Tibial nerve (tissue), 4 donors: ENCODE data around the gene NUP98. TPM values are rescaled to one million over a fixed set of nuclear protein-coding genes. Genes with fewer than 3 reads are reported as not detected.

Source experiments
- DNase-seq, 2 donors: peaks; one replicate each; pipeline ENCODE4 v3.0.0-alpha.2; 2019; ENCODE audit warnings: low spot score in 2 of 2
- H3K27ac ChIP-seq, 4 donors: fragments of 200-600 bp; sonication (generic) in 3 of 4; one replicate each; pipeline ENCODE4 v1.5.1; 2017 to 2019; ENCODE audit warnings: mild to moderate bottlenecking in 1 of 4
- H3K27me3 ChIP-seq, 2 donors: fragments of 200-600 bp; sonication (generic) in 1 of 2; one replicate each; pipeline versions ENCODE4 v1.5.1 to v1.6.0; 2017 to 2019
- H3K36me3 ChIP-seq, 3 donors: fragments of 200-600 bp; sonication (generic); one replicate each; pipeline ENCODE4 v1.5.1; 2018 to 2019
- H3K4me1 ChIP-seq, 4 donors: fragments of 200-600 bp; sonication (generic) in 3 of 4; one replicate each; pipeline ENCODE4 v1.5.1; 2017 to 2019
- H3K4me3 ChIP-seq, 4 donors: fragments of 200-600 bp; sonication (generic) in 3 of 4; one replicate each; pipeline ENCODE4 v1.5.1; 2017 to 2019; ENCODE audit warnings: mild to moderate bottlenecking in 1 of 4, moderate library complexity in 1 of 4
- H3K9me3 ChIP-seq, 4 donors: fragments of 200-600 bp; sonication (generic) in 3 of 4; one replicate each; pipeline ENCODE4 v1.5.1; 2017 to 2019
- EP300 ChIP-seq, 2 donors: sonication (generic); formaldehyde crosslinking; IDR thresholded peaks; one replicate each; pipeline ENCODE4 v1.6.1; 2017; ENCODE audit warnings: antibody characterized with exemption in 2 of 2, mild to moderate bottlenecking in 1 of 2
- POLR2A ChIP-seq, 2 donors: fragments of 450-650 bp; IDR thresholded peaks; one replicate each; pipeline ENCODE4 v1.6.1; 2017; ENCODE audit warnings: antibody characterized with exemption in 2 of 2, mild to moderate bottlenecking in 2 of 2, moderate library complexity in 2 of 2
- WGBS, 2 donors: methylation state at CpG; one replicate each; pipeline ENCODE4 v1.1.5; 2018; 5-methylcytosine and 5-hydroxymethylcytosine counted together
- total RNA-seq, 4 donors: library from RNA; depleted of rRNA; stranded (reverse); fragments of >200 nt; gene quantifications; one replicate each; pipeline ENCODE4 v1.1.0, GENCODE V29; 2016
- TF ChIP-seq, protein P1 (sequence below), 5 experiments: fragments of 200-600 bp in 3 of 5; fragments of 450-650 bp in 2 of 5; sonication (generic) in 3 of 5; IDR thresholded peaks; one replicate each; pipeline ENCODE4 v1.5.1; 2016 to 2019; ENCODE audit warnings: antibody characterized with exemption in 5 of 5, mild to moderate bottlenecking in 3 of 5, moderate library complexity in 2 of 5

NUP98 gene
- total RNA-seq, 4 donors from 2014 or later: 75.3 to 193 (median 115) TPM

DNA sequence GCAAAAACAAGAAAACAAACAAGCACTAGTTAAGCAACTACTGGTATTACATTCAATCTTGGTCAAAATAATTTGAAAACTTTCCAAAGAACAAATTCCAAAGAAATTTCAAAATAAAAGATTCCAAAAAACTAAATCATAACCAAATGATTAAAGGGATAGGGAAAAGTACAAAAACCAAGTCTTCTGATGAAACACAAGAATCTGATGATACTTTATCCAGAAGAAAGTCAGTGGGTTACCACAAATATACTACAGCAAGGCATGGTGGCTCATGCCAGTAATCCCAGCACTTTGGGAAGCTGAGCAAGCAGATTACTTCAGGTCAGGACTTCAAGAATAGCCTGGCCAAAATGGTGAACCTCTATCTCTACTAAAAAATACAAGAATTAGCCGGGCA, 59.1 kb downstream of the NUP98 start:
- Histone ChIP-seq H3K27ac (peak overlapping the region in 1 of 4 donors; percentile 23), H3K4me3 (no peak overlapping the region), H3K9me3 (no peaks in the 10 kb centered on the region), H3K27me3 (no peaks in the 10 kb centered on the region), H3K36me3 (peaks cover 0 to 78% (median 3%) of the 10 kb centered on the region in 3 donors), H3K4me1 (peaks cover 0 to 16% (median 0%) of the 10 kb centered on the region in 4 donors)
- TF ChIP-seq EP300 (IDR thresholded peaks at IDR 0.05) (no peak), POLR2A (IDR thresholded peaks at IDR 0.05) (no peak)
- TF ChIP-seq, protein P1, sequence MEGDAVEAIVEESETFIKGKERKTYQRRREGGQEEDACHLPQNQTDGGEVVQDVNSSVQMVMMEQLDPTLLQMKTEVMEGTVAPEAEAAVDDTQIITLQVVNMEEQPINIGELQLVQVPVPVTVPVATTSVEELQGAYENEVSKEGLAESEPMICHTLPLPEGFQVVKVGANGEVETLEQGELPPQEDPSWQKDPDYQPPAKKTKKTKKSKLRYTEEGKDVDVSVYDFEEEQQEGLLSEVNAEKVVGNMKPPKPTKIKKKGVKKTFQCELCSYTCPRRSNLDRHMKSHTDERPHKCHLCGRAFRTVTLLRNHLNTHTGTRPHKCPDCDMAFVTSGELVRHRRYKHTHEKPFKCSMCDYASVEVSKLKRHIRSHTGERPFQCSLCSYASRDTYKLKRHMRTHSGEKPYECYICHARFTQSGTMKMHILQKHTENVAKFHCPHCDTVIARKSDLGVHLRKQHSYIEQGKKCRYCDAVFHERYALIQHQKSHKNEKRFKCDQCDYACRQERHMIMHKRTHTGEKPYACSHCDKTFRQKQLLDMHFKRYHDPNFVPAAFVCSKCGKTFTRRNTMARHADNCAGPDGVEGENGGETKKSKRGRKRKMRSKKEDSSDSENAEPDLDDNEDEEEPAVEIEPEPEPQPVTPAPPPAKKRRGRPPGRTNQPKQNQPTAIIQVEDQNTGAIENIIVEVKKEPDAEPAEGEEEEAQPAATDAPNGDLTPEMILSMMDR (IDR thresholded peaks at IDR 0.05): no peak
- WGBS, 2 donors: 92 to 100% methylated on average over 1 of the region's 1 CpG
- DNase-seq: no peak

DNA sequence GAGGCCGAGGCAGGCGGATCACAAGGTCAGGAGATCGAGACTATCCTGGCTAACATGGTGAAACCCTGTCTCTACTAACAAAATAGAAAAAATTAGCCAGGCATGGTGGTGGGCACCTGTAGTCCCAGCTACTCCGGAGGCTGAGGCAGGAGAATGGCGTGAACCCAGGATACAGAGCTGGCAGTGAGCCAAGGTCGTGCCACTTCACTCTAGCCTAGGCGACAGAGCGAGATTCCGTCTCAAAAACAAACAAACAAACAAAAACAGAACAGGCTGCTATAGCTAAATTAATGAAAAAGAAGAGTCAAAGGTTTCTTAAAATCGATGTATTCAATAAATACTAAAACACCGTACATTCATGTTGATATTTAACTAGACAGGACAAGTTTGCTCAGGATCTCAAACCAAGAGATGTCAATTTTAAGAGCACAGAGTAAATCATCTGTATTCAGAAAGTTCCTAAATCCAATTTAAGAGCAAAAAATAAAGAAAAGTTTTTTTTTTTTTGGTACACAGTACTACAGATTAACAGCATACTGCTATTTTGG, 59.9 kb downstream of the NUP98 start:
- peaks cover 0 to 23% (median 0%) of the 10 kb centered on the region in 4 donors for H3K4me1 ChIP-seq
- DNase-seq: no peak
- H3K4me3 ChIP-seq: no peak overlapping the region
- 64 to 70% methylated on average over 11 of the region's 11 CpGs for WGBS, 2 donors
- TF ChIP-seq EP300 (IDR thresholded peaks at IDR 0.05) (no peak), POLR2A (IDR thresholded peaks at IDR 0.05) (no peak)
- TF ChIP-seq, protein P1 (IDR thresholded peaks at IDR 0.05): no peak
- peaks cover 0 to 74% (median 0%) of the 10 kb centered on the region in 3 donors for H3K36me3 ChIP-seq
- no peaks in the 10 kb centered on the region for H3K27me3 ChIP-seq
- peak overlapping the region in 1 of 4 donors; percentile 43 for H3K27ac ChIP-seq
- H3K9me3 ChIP-seq: no peaks in the 10 kb centered on the region

DNA sequence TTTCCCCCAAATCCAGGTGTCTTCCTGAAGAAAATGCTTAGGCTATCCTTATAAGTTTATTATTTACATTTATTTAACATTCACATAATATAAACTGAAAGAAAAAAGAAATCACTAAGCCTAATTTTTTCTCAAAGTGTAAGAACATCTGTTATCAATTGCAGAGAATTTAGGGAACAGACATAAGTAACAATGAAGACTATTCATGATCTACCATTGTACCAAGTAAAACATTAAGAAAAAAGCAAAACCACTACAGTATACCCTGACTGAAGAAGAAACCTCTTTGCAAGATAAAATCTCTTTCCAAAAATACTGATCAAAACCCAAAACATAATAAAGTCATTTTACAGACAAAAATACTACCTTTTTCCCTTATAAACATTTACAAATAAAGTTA, 60.5 kb downstream of the NUP98 start:
- no peak for DNase-seq
- no peaks in the 10 kb centered on the region for H3K9me3 ChIP-seq
- H3K27ac ChIP-seq: peak overlapping the region in 1 of 4 donors; percentile 43
- TF ChIP-seq, protein P1 (IDR thresholded peaks at IDR 0.05): no peak
- TF ChIP-seq EP300 (IDR thresholded peaks at IDR 0.05): no peak
- TF ChIP-seq POLR2A (IDR thresholded peaks at IDR 0.05): no peak
- H3K4me3 ChIP-seq: no peak overlapping the region
- no peaks in the 10 kb centered on the region for H3K27me3 ChIP-seq
- H3K4me1 ChIP-seq: peaks cover 0 to 30% (median 0%) of the 10 kb centered on the region in 4 donors
- peaks cover 0 to 70% (median 0%) of the 10 kb centered on the region in 3 donors for H3K36me3 ChIP-seq

DNA sequence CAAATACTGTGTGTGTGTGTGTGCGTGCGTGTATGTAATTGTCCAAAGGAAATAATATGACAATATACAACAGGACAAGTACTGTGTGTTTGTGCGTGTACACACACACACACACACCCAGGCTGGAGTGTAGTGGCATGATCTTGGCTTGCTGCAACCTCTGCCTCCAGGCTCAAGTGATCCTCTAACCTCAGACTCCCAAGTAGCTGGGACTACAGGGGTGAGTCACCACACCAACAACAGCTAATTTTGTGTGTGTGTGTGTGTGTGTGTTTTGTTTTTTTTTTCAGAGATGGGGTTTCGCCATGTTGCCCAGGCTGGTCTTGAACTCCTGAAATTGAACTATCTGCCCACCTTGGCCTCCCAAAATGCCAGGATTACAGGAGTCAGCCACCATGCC, 61.5 kb downstream of the NUP98 start:
- Histone ChIP-seq H3K9me3 (no peaks in the 10 kb centered on the region), H3K27ac (no peak overlapping the region), H3K4me3 (no peak overlapping the region), H3K4me1 (peaks cover 0 to 37% (median 0%) of the 10 kb centered on the region in 4 donors), H3K36me3 (peaks cover 0 to 70% (median 0%) of the 10 kb centered on the region in 3 donors), H3K27me3 (no peaks in the 10 kb centered on the region)
- DNase-seq: no peak
- TF ChIP-seq POLR2A (IDR thresholded peaks at IDR 0.05) (no peak), EP300 (IDR thresholded peaks at IDR 0.05) (no peak)
- TF ChIP-seq, protein P1 (IDR thresholded peaks at IDR 0.05): no peak
- WGBS, 2 donors: 95% methylated on average over 4 of the region's 4 CpGs

DNA sequence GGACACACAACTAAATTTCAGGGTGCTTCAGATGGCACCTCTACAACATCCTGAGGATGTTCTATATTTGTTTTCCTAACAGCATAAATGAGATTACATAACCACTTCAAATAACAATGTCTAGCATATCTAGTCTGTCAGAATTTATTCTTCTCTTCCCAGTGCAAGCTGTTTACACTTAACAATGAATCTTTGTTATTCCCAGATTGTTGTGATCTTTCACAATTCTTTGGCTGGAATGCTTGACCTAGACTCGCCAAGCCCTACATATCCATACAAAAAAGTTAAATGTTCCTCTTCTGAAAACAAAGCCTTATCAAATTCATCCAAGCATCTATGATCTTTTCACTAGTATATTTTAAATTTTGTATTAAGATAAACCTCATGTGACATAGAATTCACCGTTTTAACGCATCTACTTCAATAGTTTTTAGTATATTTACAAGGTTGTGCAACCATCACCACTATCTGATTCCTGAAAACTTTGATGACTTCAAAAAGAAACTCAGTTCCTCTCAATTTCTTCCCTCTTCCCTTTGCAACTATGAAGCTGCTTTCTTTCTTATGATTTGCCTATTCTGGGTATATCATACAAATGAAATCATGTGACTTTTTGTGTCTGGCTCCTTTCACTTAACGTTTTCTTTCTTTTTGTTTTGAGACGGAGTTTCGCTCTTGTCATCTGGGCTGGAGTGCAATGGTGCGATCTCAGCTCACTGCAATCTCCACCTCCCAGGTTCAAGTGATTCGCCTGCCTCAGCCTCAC, 64.5 kb downstream of the NUP98 start:
- Histone ChIP-seq H3K27me3 (no peaks in the 10 kb centered on the region), H3K9me3 (no peaks in the 10 kb centered on the region), H3K4me3 (no peak overlapping the region), H3K36me3 (peaks cover 0 to 79% (median 4%) of the 10 kb centered on the region in 3 donors), H3K27ac (peak overlapping the region in 2 of 4 donors; percentile 1 to 60), H3K4me1 (peaks cover 0 to 37% (median 0%) of the 10 kb centered on the region in 4 donors)
- TF ChIP-seq EP300 (IDR thresholded peaks at IDR 0.05) (no peak), POLR2A (IDR thresholded peaks at IDR 0.05) (no peak)
- TF ChIP-seq, protein P1 (IDR thresholded peaks at IDR 0.05): no peak
- no peak for DNase-seq
- 52 to 55% methylated on average over 8 of the region's 8 CpGs for WGBS, 2 donors
